ENCODE results near the gene PRDM4.

GRCh38 chr12:107748472-107748871 is 12.5 kb downstream of the PRDM4 start:
- peak; percentile 39; the same call in 1 of the 2 replicates for TF ChIP-seq ELF1 (IDR thresholded peaks at IDR 0.05)
- TF ChIP-seq CTCF (IDR thresholded peaks at IDR 0.05), result no peak
- no peak for TF ChIP-seq POLR2AphosphoS5 (IDR thresholded peaks at IDR 0.05; ENCODE audit: low read depth, low read length)
- TF ChIP-seq GABPA (IDR thresholded peaks at IDR 0.05; ENCODE audit: low read depth), result no peak
- no peak for TF ChIP-seq TAF1 (IDR thresholded peaks at IDR 0.05; ENCODE audit: borderline replicate concordance, low read depth, low read length)
